OCI-LY7 (cell line): ENCODE measurements around the gene CAV1. TPM values are rescaled to one million over a fixed set of nuclear protein-coding genes. Genes with fewer than 3 reads are reported as not detected.

ENCODE experiments used
- BruUV-seq: library from RNA; stranded (reverse); fragments of 400-500 nt; replicated peaks from 2 replicates; lab custom pipeline; 2021; lab: Mats Ljungman, UMichigan
- CTCF ChIA-PET: fragments of 300-600 bp; sonication (Branson Sonifier 250); formaldehyde crosslinking; loops from one replicate; lab custom pipeline; 2022; ENCODE audit warnings: antibody characterized with exemption; ENCODE audit not compliant: unreplicated experiment; lab: Charles Lee
- POLR2A ChIA-PET: fragments of 300-600 bp; sonication (Branson Sonifier 250); formaldehyde crosslinking; loops from one replicate; lab custom pipeline; 2022; ENCODE audit warnings: antibody characterized with exemption; lab: Charles Lee
- DNase-seq: peaks from one replicate; pipeline ENCODE4 v3.0.0-alpha.2; 2015; ENCODE audit warnings: low spot score
- H2AFZ ChIP-seq: fragments of 200-600 bp; sonication (generic), shearing (Covaris generic); 2 replicates; pipeline ENCODE4 v1.6.1; 2014; ENCODE audit warnings: mild to moderate bottlenecking, antibody characterized with exemption, low read length, moderate library complexity
- H3K27ac ChIP-seq: fragments of 200-600 bp; sonication (generic); 2 replicates; pipeline ENCODE4 v1.5.1; 2014; ENCODE audit warnings: mixed run types, low read depth, mild to moderate bottlenecking, moderate library complexity, low read length, inconsistent platforms; ENCODE audit not compliant: poor library complexity, severe bottlenecking
- H3K36me3 ChIP-seq: fragments of 200-600 bp; sonication (generic); 2 replicates; pipeline ENCODE4 v1.6.1; 2014; ENCODE audit warnings: mild to moderate bottlenecking, antibody characterized with exemption, low read length, moderate library complexity, mixed read lengths; ENCODE audit not compliant: insufficient read depth
- H3K4me1 ChIP-seq: fragments of 200-600 bp; sonication (generic); 2 replicates; pipeline ENCODE4 v1.5.1; 2014; ENCODE audit warnings: mild to moderate bottlenecking, low read length; ENCODE audit not compliant: insufficient read depth, poor library complexity, severe bottlenecking
- H3K4me2 ChIP-seq: fragments of 200-600 bp; sonication (generic); 2 replicates; pipeline ENCODE4 v1.6.1; 2014; ENCODE audit warnings: mild to moderate bottlenecking, low read length
- H3K4me3 ChIP-seq: fragments of 200-600 bp; sonication (generic); 2 replicates; pipeline ENCODE4 v1.5.1; 2014; ENCODE audit warnings: mild to moderate bottlenecking, low read depth, low read length; ENCODE audit not compliant: poor library complexity, severe bottlenecking
- H3K79me2 ChIP-seq: fragments of 200-600 bp; sonication (generic); 2 replicates; pipeline ENCODE4 v1.6.1; 2016; ENCODE audit warnings: low read depth, mild to moderate bottlenecking, low read length, moderate library complexity, mixed read lengths; ENCODE audit not compliant: insufficient read depth
- H3K9me2 ChIP-seq: fragments of 200-600 bp; sonication (generic); 2 replicates; pipeline ENCODE4 v1.6.1; 2016; ENCODE audit warnings: mild to moderate bottlenecking, low read length, mixed read lengths; ENCODE audit not compliant: insufficient read depth
- H3K9me3 ChIP-seq: fragments of 200-600 bp; sonication (generic); 2 replicates; pipeline ENCODE4 v1.6.1; 2014; ENCODE audit warnings: mild to moderate bottlenecking, mixed run types, low read length, mixed read lengths
- H4K20me1 ChIP-seq: fragments of 200-600 bp; sonication (generic); 2 replicates; pipeline ENCODE4 v1.6.1; 2014; ENCODE audit warnings: mild to moderate bottlenecking, antibody characterized with exemption, low read length, moderate library complexity, mixed read lengths; ENCODE audit not compliant: insufficient read depth
- CTCF ChIP-seq: fragments of 200-600 bp; sonication (generic); conservative IDR thresholded peaks from 2 replicates; pipeline ENCODE4 v1.5.1; 2014; ENCODE audit warnings: mild to moderate bottlenecking, antibody characterized with exemption, low read length, moderate library complexity, mixed read lengths
- EZH2phosphoT487 ChIP-seq: fragments of 200-600 bp; sonication (generic); IDR thresholded peaks from 2 replicates; pipeline ENCODE4 v1.6.1; 2018; ENCODE audit warnings: low read depth, borderline replicate concordance, mild to moderate bottlenecking, mixed run types, antibody characterized with exemption, low read length, moderate library complexity, mixed read lengths
- intact Hi-C: fragments of 100-400 bp; cut with micrococcal nuclease; formaldehyde crosslinking; loops from one replicate; pipeline ENCODE4 v1.10.0; 2022; ENCODE audit not compliant: unreplicated experiment
- total RNA-seq, 2 experiments: library from RNA; depleted of rRNA in 1 of 2; stranded (reverse); fragments of >200 nt in 1 of 2; shearing (Covaris generic) in 1 of 2; gene quantifications; 2 replicates each; pipeline ENCODE4 v1.2.3, GENCODE V29; 2014 to 2022

CAV1 gene
- total RNA-seq, 2 experiments from 2014 or later: not detected

GRCh38 chr7:116516324-116516723 is 8.5 kb upstream of the CAV1 start:
- CTCF ChIA-PET: no interaction called here
- H2AFZ ChIP-seq: no peak overlapping the region
- no TSS peak for BruUV-seq

GRCh38 chr7:116517626-116518025 is 7.2 kb upstream of the CAV1 start:
- intact Hi-C loops: no loop called here
- Histone ChIP-seq H3K9me2 (no peaks in the 10 kb centered on the region), H3K4me2 (no peak overlapping the region), H3K4me3 (no peak overlapping the region), H3K4me1 (no peaks in the 10 kb centered on the region), H3K79me2 (no peaks in the 10 kb centered on the region), H2AFZ (no peak overlapping the region), H3K36me3 (no peaks in the 10 kb centered on the region), H3K27ac (no peak overlapping the region), H4K20me1 (no peaks in the 10 kb centered on the region), H3K9me3 (no peaks in the 10 kb centered on the region)
- ChIA-PET POLR2A (no interaction called here), CTCF (no interaction called here)
- BruUV-seq: no TSS peak
- TF ChIP-seq CTCF (no peak), EZH2phosphoT487 (no peak)
- DNase-seq: no peak

More at GRCh38 chr7:116516324-116516723, 8.5 kb upstream of the CAV1 start:
- POLR2A ChIA-PET: no interaction called here
- TF ChIP-seq CTCF (no peak), EZH2phosphoT487 (no peak)
- Histone ChIP-seq H3K4me2 (no peak overlapping the region), H3K27ac (no peak overlapping the region), H4K20me1 (no peaks in the 10 kb centered on the region), H3K9me3 (no peaks in the 10 kb centered on the region), H3K9me2 (no peaks in the 10 kb centered on the region), H3K4me1 (peaks cover 10% of the 10 kb centered on the region), H3K4me3 (no peak overlapping the region), H3K79me2 (no peaks in the 10 kb centered on the region), H3K36me3 (no peaks in the 10 kb centered on the region)
- DNase-seq: no peak
- intact Hi-C loops: no loop called here

- H2AFZ ChIP-seq: no peak overlapping the region
- H3K4me2 ChIP-seq: no peak overlapping the region
- POLR2A ChIA-PET: interaction anchor here (0.5 kb wide), 1 partner anchor 34 kb away, joined by 4 read pairs; no protein-coding TSS in a partner anchor
- DNase-seq: no peak
- H3K4me1 ChIP-seq: no peaks in the 10 kb centered on the region
- no peaks in the 10 kb centered on the region for H3K36me3 ChIP-seq
- no peaks in the 10 kb centered on the region for H3K9me2 ChIP-seq
- H4K20me1 ChIP-seq: no peaks in the 10 kb centered on the region
- H3K79me2 ChIP-seq: no peaks in the 10 kb centered on the region
- H3K9me3 ChIP-seq: no peaks in the 10 kb centered on the region
- intact Hi-C loops: no loop called here
- no peak overlapping the region for H3K27ac ChIP-seq
- no TSS peak for BruUV-seq
- CTCF ChIA-PET: no interaction called here
- no peak overlapping the region for H3K4me3 ChIP-seq
- no peak for TF ChIP-seq CTCF
- TF ChIP-seq EZH2phosphoT487: no peak
These were observed 5.9 kb upstream of the CAV1 start for GRCh38 chr7:116518961-116519360.
